Measurements from ENCODE around the gene CYB5A.

The CYB5A gene

DNA sequence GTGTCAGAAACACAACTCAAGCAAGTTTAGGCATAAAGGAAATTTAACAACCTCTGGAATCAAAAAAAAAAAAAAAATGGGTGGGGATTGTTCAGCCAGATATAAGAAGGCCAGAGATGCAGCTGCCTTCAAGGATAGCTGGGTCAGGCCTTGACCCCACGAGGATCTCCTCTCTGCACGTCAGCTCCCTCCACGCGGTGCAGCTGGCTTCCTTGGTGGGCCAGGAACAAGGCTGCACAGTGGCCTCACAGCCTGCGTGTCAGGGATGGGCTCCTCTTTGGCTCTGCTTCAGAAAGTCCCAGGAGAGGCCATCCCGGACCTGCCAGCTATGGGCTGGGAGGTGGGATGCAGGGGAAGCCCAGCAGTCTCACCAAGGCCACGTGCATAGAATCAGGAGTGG, 88.0 kb downstream of the CYB5A start:
- no peak for DNase-seq
